Activated naive CD4-positive, alpha-beta T cell (primary cell): ENCODE measurements around the gene JMJD6.

Experiments
- DNase-seq, 4 experiments: peaks; one replicate each; lab custom pipeline; 2025; lab: John Stamatoyannopoulos, UW

Gene JMJD6

GRCh38 chr17:76679239-76679638 is 47.2 kb downstream of the JMJD6 start:
- DNase-seq = no peak

- no peak for DNase-seq
Measured at GRCh38 chr17:76678330-76678729, 48.1 kb downstream of the JMJD6 start.

GRCh38 chr17:76677406-76677805 is 49.0 kb downstream of the JMJD6 start:
- DNase-seq = no peak

- no peak for DNase-seq
Measured at GRCh38 chr17:76676629-76677028, 49.8 kb downstream of the JMJD6 start.

GRCh38 chr17:76675648-76676047 is 50.8 kb downstream of the JMJD6 start:
- no peak for DNase-seq

- no peak for DNase-seq
Measured at GRCh38 chr17:76674600-76674999, 51.8 kb downstream of the JMJD6 start.

- DNase-seq = no peak
Measured at GRCh38 chr17:76673729-76674128, 52.7 kb downstream of the JMJD6 start.

- DNase-seq = no peak
Measured at GRCh38 chr17:76672892-76673291, 53.5 kb downstream of the JMJD6 start.

- DNase-seq = no peak
Measured at GRCh38 chr17:76672270-76672851, 54.0 kb downstream of the JMJD6 start.

- no peak for DNase-seq
Measured at GRCh38 chr17:76671912-76672262, 54.5 kb downstream of the JMJD6 start.

- DNase-seq = peak; percentile 92 to 98 (median 96)
Measured at GRCh38 chr17:76671123-76671911, 55.1 kb downstream of the JMJD6 start.

GRCh38 chr17:76670718-76671122 is 55.7 kb downstream of the JMJD6 start:
- no peak for DNase-seq

GRCh38 chr17:76670020-76670717 is 56.2 kb downstream of the JMJD6 start:
- DNase-seq = no peak
